H1 (cell line): ENCODE data around the gene ZNF69. TPM values are rescaled to one million over a fixed set of nuclear protein-coding genes. Genes with fewer than 3 reads are reported as not detected.

Experiments
- CEBPB ChIP-seq: IDR thresholded peaks from 2 replicates; pipeline ENCODE4 v1.6.1; 2012; ENCODE audit warnings: low read depth, low read length
- CTCF ChIP-seq, 3 experiments: IDR thresholded peaks; 1 replicate in 2 of 3; 2 replicates in 1 of 3; pipeline versions ENCODE4 v1.5.1 to v1.6.1; 2011; ENCODE audit warnings: low read length in 3 of 3, mild to moderate bottlenecking in 3 of 3, inconsistent platforms in 2 of 3, low read depth in 1 of 3, moderate library complexity in 1 of 3; ENCODE audit not compliant: insufficient read depth in 1 of 3; ENCODE audit errors: control extremely low read depth in 1 of 3
- SIRT6 ChIP-seq: IDR thresholded peaks from one replicate; pipeline ENCODE4 v1.7.1; 2012; ENCODE audit warnings: low read length, inconsistent platforms
- SUZ12 ChIP-seq: fragments of 200-600 bp; sonication (generic); IDR thresholded peaks from 2 replicates; pipeline ENCODE4 v1.6.1; 2012; ENCODE audit warnings: mild to moderate bottlenecking, inconsistent platforms, low read length, moderate library complexity, mixed read lengths
- polyA plus RNA-seq, 7 experiments: library from polyadenylated mRNA; depleted of rRNA in 3 of 7; stranded (reverse) in 5 of 7; unstranded in 2 of 7; fragments of >200 nt in 5 of 7; fragments of 200-250 nt in 2 of 7; gene quantifications; 1 replicate in 5 of 7; 2 replicates in 1 of 7; 4 replicates in 1 of 7; pipeline versions ENCODE4 v1.2.1 to v1.2.3, GENCODE V29; 2011 to 2013; ENCODE audit warnings: missing spikeins in 2 of 7, mixed read lengths in 2 of 7
- total RNA-seq: library from RNA; stranded (reverse); fragmentation: NEBNext Ultra II Directional; extraction: Animal tissue kit (Norgen Biotek cat#: 25700); gene quantifications from 2 replicates; pipeline ENCODE4 v1.2.1, GENCODE V29; 2021

Gene ZNF69
- total and polyA plus RNA-seq, 2 of the 8 experiments (the other 6 are each of a cell fraction or from before 2014, with no cell fraction given): 5.6 to 22.8 TPM

DNA sequence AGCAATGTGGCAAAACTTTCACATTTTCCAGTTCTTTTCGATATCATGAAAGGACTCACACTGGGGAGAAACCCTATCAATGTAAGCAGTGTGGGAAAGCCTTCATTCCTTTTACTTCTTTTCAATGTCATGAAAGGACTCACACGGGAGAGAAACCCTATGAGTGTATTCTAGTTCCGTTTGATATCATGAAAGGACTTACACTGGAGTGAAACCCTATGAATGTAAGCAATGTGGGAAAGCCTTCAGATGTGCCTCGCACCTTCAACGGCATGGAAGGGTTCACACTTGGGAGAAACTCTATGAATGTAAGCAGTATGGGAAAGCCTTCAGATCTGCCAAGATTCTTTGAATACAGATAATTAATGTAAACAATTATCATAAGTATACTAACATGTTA is 62.7 kb downstream of the ZNF69 start (continued):
- TF ChIP-seq CTCF (IDR thresholded peaks at IDR 0.05; ENCODE audit: control extremely low read depth in 1 of 3, insufficient read depth in 1 of 3, low read depth in 1 of 3, low read length in 3 of 3): no peak
- TF ChIP-seq CEBPB: no peak
- TF ChIP-seq SIRT6: no peak
- no peak for TF ChIP-seq SUZ12

Other genes with a start within 250 kb of the ZNF69 start
- 2.4 and 2.9 TPM in 2 replicates for gene ZNF823, start 148.8 kb upstream of the ZNF69 start, total RNA-seq
- 0.73 and 0.93 TPM in 2 replicates for gene ZNF823, start 148.8 kb upstream of the ZNF69 start, polyA plus RNA-seq (2011; rRNA removed)
- gene ZNF441, start 120.8 kb upstream of the ZNF69 start, total RNA-seq: 0.23 and 0.48 TPM in 2 replicates
- 0.09 and 0.22 TPM in 2 replicates for gene ZNF441, start 120.8 kb upstream of the ZNF69 start, polyA plus RNA-seq (2011; rRNA removed)
- 0.78 and 0.84 TPM in 2 replicates for gene ZNF491, start 89.3 kb upstream of the ZNF69 start, total RNA-seq
- 0.18 and 0.31 TPM in 2 replicates for gene ZNF491, start 89.3 kb upstream of the ZNF69 start, polyA plus RNA-seq (2011; rRNA removed)
- gene ZNF440, start 73.5 kb upstream of the ZNF69 start, total RNA-seq: 6.5 and 7.9 TPM in 2 replicates
- gene ZNF440, start 73.5 kb upstream of the ZNF69 start, polyA plus RNA-seq (2011; rRNA removed): 0.63 and 0.77 TPM in 2 replicates
- 0.17 TPM in 1 of 2 replicates, not detected in the other for gene ZNF439, start 39.1 kb upstream of the ZNF69 start, total RNA-seq
- gene ZNF439, start 39.1 kb upstream of the ZNF69 start, polyA plus RNA-seq (2011; rRNA removed): 0.05 and 0.09 TPM in 2 replicates
- gene ZNF700, start 37.3 kb downstream of the ZNF69 start, total RNA-seq: 9.4 and 10.5 TPM in 2 replicates
- 1.5 and 3.0 TPM in 2 replicates for gene ZNF700, start 37.3 kb downstream of the ZNF69 start, polyA plus RNA-seq (2011; rRNA removed)
- gene ZNF763, start 77.3 kb downstream of the ZNF69 start, total RNA-seq: 1.7 TPM in 2 replicates
- gene ZNF763, start 77.3 kb downstream of the ZNF69 start, polyA plus RNA-seq (2011; rRNA removed): 0.39 and 0.46 TPM in 2 replicates
- gene ZNF433, start 147.9 kb downstream of the ZNF69 start, total RNA-seq: 1.4 and 1.8 TPM in 2 replicates
- 0.68 and 0.71 TPM in 2 replicates for gene ZNF433, start 147.9 kb downstream of the ZNF69 start, polyA plus RNA-seq (2011; rRNA removed)
- 9.1 and 9.5 TPM in 2 replicates for gene ZNF878, start 165.2 kb downstream of the ZNF69 start, total RNA-seq
- 0.57 and 0.91 TPM in 2 replicates for gene ZNF878, start 165.2 kb downstream of the ZNF69 start, polyA plus RNA-seq (2011; rRNA removed)
- 9.4 and 9.8 TPM in 2 replicates for gene ZNF844, start 176.9 kb downstream of the ZNF69 start, total RNA-seq
- 2.7 and 3.1 TPM in 2 replicates for gene ZNF844, start 176.9 kb downstream of the ZNF69 start, polyA plus RNA-seq (2011; rRNA removed)